ENCODE measurements around the gene GHDC.
"Not testable (repeated sequence)": the region's sequence is repeated elsewhere in the genome, so short reads cannot be mapped to it uniquely, and the experiment has no call there.

Gene GHDC

GRCh38 chr17:42146911-42147607 lies 47.2 kb downstream of the GHDC start:
- DNase-seq, result no peak

GRCh38 chr17:42143138-42143537 lies 51.2 kb downstream of the GHDC start:
- not testable (repeated sequence) for DNase-seq

GRCh38 chr17:42142371-42142896 lies 51.9 kb downstream of the GHDC start:
- DNase-seq, result peak; percentile 26

DNA sequence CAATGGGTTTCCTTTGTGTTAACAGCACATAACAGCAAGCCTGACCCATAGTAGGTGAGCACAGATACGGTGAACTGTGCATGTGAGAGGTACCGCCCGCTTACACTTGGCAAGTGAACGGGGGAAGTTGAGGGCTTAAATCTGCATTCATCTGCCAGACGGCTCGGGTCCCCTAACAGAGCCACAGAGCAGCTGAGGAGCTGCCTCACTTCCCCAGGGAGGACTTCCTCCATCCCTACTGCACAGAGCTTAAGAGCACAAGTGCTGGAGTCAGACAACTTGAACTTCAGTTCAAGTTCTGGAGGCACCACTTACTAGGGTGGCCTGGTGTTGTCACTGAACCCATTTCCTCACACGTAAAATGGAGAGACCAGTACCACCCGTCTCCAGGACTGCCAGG lies 52.9 kb downstream of the GHDC start:
- DNase-seq, result no peak

- DNase-seq, result not testable (repeated sequence)
Observed at GRCh38 chr17:42140690-42141089, 53.6 kb downstream of the GHDC start.

All from NCI-H2107 (cell line).